ENCODE data around the gene USP37.

The USP37 gene

GRCh38 chr2:218474527-218474926 lies 93.6 kb downstream of the USP37 start:
- no peak for DNase-seq

- DNase-seq = no peak
These were observed 95.2 kb downstream of the USP37 start for GRCh38 chr2:218472988-218473387.

GRCh38 chr2:218471982-218472381 lies 96.2 kb downstream of the USP37 start:
- no peak for DNase-seq

- no peak for DNase-seq
These were observed 97.1 kb downstream of the USP37 start for GRCh38 chr2:218471036-218471435.

GRCh38 chr2:218470448-218470847 lies 97.7 kb downstream of the USP37 start:
- DNase-seq = no peak

GRCh38 chr2:218465987-218466633 lies 102.0 kb downstream of the USP37 start:
- DNase-seq = no peak

- DNase-seq = no peak
These were observed 109.6 kb downstream of the USP37 start for GRCh38 chr2:218458598-218458997.

- DNase-seq = no peak
These were observed 111.3 kb downstream of the USP37 start for GRCh38 chr2:218456849-218457248.

GRCh38 chr2:218452079-218452478 lies 116.1 kb downstream of the USP37 start:
- DNase-seq = no peak

GRCh38 chr2:218448934-218449333 lies 119.2 kb downstream of the USP37 start:
- no peak for DNase-seq

GRCh38 chr2:218447072-218447471 lies 121.1 kb downstream of the USP37 start:
- no peak for DNase-seq

GRCh38 chr2:218446547-218446946 lies 121.6 kb downstream of the USP37 start:
- DNase-seq = no peak

- no peak for DNase-seq
These were observed 122.5 kb downstream of the USP37 start for GRCh38 chr2:218445602-218446001.

GRCh38 chr2:218444692-218445357 lies 123.3 kb downstream of the USP37 start:
- no peak for DNase-seq

- DNase-seq = no peak
These were observed 129.6 kb downstream of the USP37 start for GRCh38 chr2:218438596-218438995.

GRCh38 chr2:218437969-218438368 lies 130.2 kb downstream of the USP37 start:
- no peak for DNase-seq

- no peak for DNase-seq
These were observed 131.2 kb downstream of the USP37 start for GRCh38 chr2:218436992-218437391.

- DNase-seq = no peak
These were observed 132.9 kb downstream of the USP37 start for GRCh38 chr2:218435003-218435982.

- no peak for DNase-seq
These were observed 133.7 kb downstream of the USP37 start for GRCh38 chr2:218434456-218434855.

GRCh38 chr2:218432676-218433365 lies 135.3 kb downstream of the USP37 start:
- no peak for DNase-seq

GRCh38 chr2:218431878-218432277 lies 136.3 kb downstream of the USP37 start:
- no peak for DNase-seq

- no peak for DNase-seq
These were observed 137.4 kb downstream of the USP37 start for GRCh38 chr2:218430721-218431120.

All from NCI-H1092 treated with DMSO at 0.1 percent for 48 hours (cell line).